Measurements from ENCODE around the gene RUNX2. TPM values are rescaled to one million over a fixed set of nuclear protein-coding genes. Genes with fewer than 3 reads are reported as not detected.
A peak's percentile ranks its signal among the peaks of the same experiment; 100 is the strongest.

Gene RUNX2
- total and polyA plus RNA-seq, 9 of the 15 experiments (the other 6 are each of a cell fraction or from before 2014, with no cell fraction given): 0.29 to 1.00 (median 0.43) TPM

- Histone ChIP-seq H2AFZ (ENCODE audit: low read depth, low read length) (no peak overlapping the region), H3K27ac (ENCODE audit: extremely low read depth, low read depth, low read length) (no peak overlapping the region), H3K27me3 (ENCODE audit: control insufficient read depth in 2 of 2, insufficient read depth in 2 of 2, low read length in 2 of 2) (no peaks in the 10 kb centered on the region), H3K4me1 (replicated peaks in 1 of 2; ENCODE audit: control insufficient read depth in 2 of 2, insufficient read depth in 2 of 2, low read length in 2 of 2) (peaks cover 0 to 25% of the 10 kb centered on the region in 2 experiments; a peak in 3 of 5 replicates), H3K36me3 (ENCODE audit: control insufficient read depth, insufficient read depth, low read length) (no peaks in the 10 kb centered on the region), H3K9ac (ENCODE audit: insufficient read depth in 1 of 2, low read depth in 2 of 2, low read length in 2 of 2) (no peak overlapping the region), H3K4me3 (no peak overlapping the region), H3K79me2 (ENCODE audit: control insufficient read depth, insufficient read depth, low read length) (no peaks in the 10 kb centered on the region), H3K4me2 (ENCODE audit: insufficient read depth, low read length) (no peak overlapping the region), H4K20me1 (replicated peaks; ENCODE audit: control insufficient read depth, insufficient read depth, low read length) (no peaks in the 10 kb centered on the region), H3K9me3 (replicated peaks; ENCODE audit: control insufficient read depth, insufficient read depth, low read depth, low read length) (no peaks in the 10 kb centered on the region), H3K9me1 (ENCODE audit: control insufficient read depth, insufficient read depth, low read length) (no peaks in the 10 kb centered on the region)
- CTCF ChIA-PET (ENCODE audit: low intra/inter-chr PET ratio): no interaction called here
- ATAC-seq: peak; percentile 27; the same call in 2 of the 3 replicates
- POLR2A ChIA-PET: interaction anchor here (0.6 to 1.5 kb wide), 2 partner anchors 14 to 103 kb away, joined by 3 to 5 read pairs; no protein-coding TSS in a partner anchor
- WGBS (ENCODE audit: insufficient coverage, low coverage, missing lambda C conversion rate): 72% methylated on average over 10 of the region's 10 CpGs
- DNase-seq (ENCODE audit: extremely low read depth in 1 of 4, low spot score in 3 of 4): no peak
- FAIRE-seq: no peak
- BruUV-seq (replicated peaks): no TSS peak
- in situ Hi-C loops (cut with MboI) (no loop called here), intact Hi-C loops (cut with micrococcal nuclease) (no loop called here)
- TF ChIP-seq CHD7 (IDR thresholded peaks at IDR 0.05; ENCODE audit: low read depth, low read length) (no peak), ATF4 (CRISPR knock-in tag; IDR thresholded peaks at IDR 0.05) (peak; percentile 58), CEBPG (CRISPR knock-in tag; IDR thresholded peaks at IDR 0.05) (peak; percentile 69), CEBPG (tag; conservative IDR thresholded peaks at IDR 0.05 in 1 of 2, IDR thresholded peaks at IDR 0.05 in 1 of 2) (peak; percentile 52 to 82; a peak in 3 of 4 replicates), ATF3 (IDR thresholded peaks at IDR 0.05) (peak; percentile 55), ATF3 (CRISPR knock-in tag; conservative IDR thresholded peaks at IDR 0.05) (no peak), CGGBP1 (CRISPR knock-in tag; IDR thresholded peaks at IDR 0.05) (no peak)
These were observed 103.4 kb downstream of the RUNX2 start for GRCh38 chr6:45431317-45432065.

Measured in K562 (cell line).